GM23338 (cell line): Measurements from ENCODE around the gene OR2M5. TPM values are rescaled to one million over a fixed set of nuclear protein-coding genes. Genes with fewer than 3 reads are reported as not detected.

ENCODE experiments used
- ATAC-seq: fragments of 200-7000 bp; cut with Tn5 transposase; 3 replicates; pipeline ENCODE4 v1.9.1; 2020
- DNase-seq: peaks from one replicate; pipeline ENCODE4 v3.0.0-alpha.2; 2015; ENCODE audit warnings: low spot score
- H2AFZ ChIP-seq: fragments of 200-600 bp; sonication (generic); 2 replicates; pipeline ENCODE4 v1.8.0; 2016; ENCODE audit warnings: antibody characterized with exemption, mild to moderate bottlenecking, moderate library complexity
- H3F3A ChIP-seq: fragments of 200-600 bp; sonication (generic); replicated peaks from 2 replicates; pipeline ENCODE4 v1.8.0; 2017; ENCODE audit warnings: antibody characterized with exemption, mixed run types, low read depth
- H3K27ac ChIP-seq: fragments of 200-600 bp; sonication (generic); 2 replicates; pipeline ENCODE4 v1.6.1; 2016; ENCODE audit warnings: low read depth
- H3K27me3 ChIP-seq: fragments of 200-600 bp; sonication (generic); 2 replicates; pipeline ENCODE4 v1.8.0; 2016; ENCODE audit warnings: mild to moderate bottlenecking, mixed run types, moderate library complexity; ENCODE audit not compliant: insufficient read depth
- H3K36me3 ChIP-seq: fragments of 200-600 bp; sonication (generic); 2 replicates; pipeline ENCODE4 v1.8.0; 2016; ENCODE audit warnings: mild to moderate bottlenecking; ENCODE audit not compliant: insufficient read depth
- H3K4me1 ChIP-seq: fragments of 200-600 bp; sonication (generic); 2 replicates; pipeline ENCODE4 v1.8.0; 2016; ENCODE audit warnings: mild to moderate bottlenecking, moderate library complexity; ENCODE audit not compliant: insufficient read depth
- H3K4me2 ChIP-seq: fragments of 200-600 bp; sonication (generic); 2 replicates; pipeline ENCODE4 v1.7.1; 2017; ENCODE audit warnings: mixed run types
- H3K4me3 ChIP-seq: fragments of 200-600 bp; sonication (generic); 2 replicates; pipeline ENCODE4 v1.6.1; 2016; ENCODE audit warnings: mixed run types
- H3K79me2 ChIP-seq: fragments of 200-600 bp; sonication (generic); replicated peaks from 2 replicates; pipeline ENCODE4 v1.8.0; 2017; ENCODE audit warnings: mild to moderate bottlenecking; ENCODE audit not compliant: insufficient read depth
- H3K9me2 ChIP-seq: fragments of 200-600 bp; sonication (generic); 2 replicates; pipeline ENCODE4 v1.8.0; 2017; ENCODE audit not compliant: insufficient read depth
- H4K20me1 ChIP-seq: fragments of 200-600 bp; sonication (generic); replicated peaks from 2 replicates; pipeline ENCODE4 v1.8.0; 2017; ENCODE audit warnings: mild to moderate bottlenecking; ENCODE audit not compliant: insufficient read depth
- H3K27ac Mint-ChIP-seq: 2 replicates; pipeline ENCODE4 v1.8.0; 2020; ENCODE audit warnings: inconsistent platforms, mild to moderate bottlenecking, moderate library complexity, mixed read lengths
- H3K27me3 Mint-ChIP-seq: 3 replicates; pipeline ENCODE4 v1.8.0; 2022; ENCODE audit warnings: low read depth, mild to moderate bottlenecking, moderate library complexity, mixed read lengths, inconsistent platforms; ENCODE audit not compliant: insufficient read depth, poor library complexity
- H3K36me3 Mint-ChIP-seq: 3 replicates; pipeline ENCODE4 v1.8.0; 2021; ENCODE audit warnings: low read depth, mild to moderate bottlenecking, inconsistent platforms, moderate library complexity, mixed read lengths
- H3K4me1 Mint-ChIP-seq: 3 replicates; pipeline ENCODE4 v1.8.0; 2020; ENCODE audit warnings: mild to moderate bottlenecking, inconsistent platforms, mixed read lengths
- H3K4me3 Mint-ChIP-seq: 3 replicates; pipeline ENCODE4 v1.8.0; 2021; ENCODE audit warnings: moderate library complexity, mild to moderate bottlenecking, inconsistent platforms, mixed read lengths
- H3K9me3 Mint-ChIP-seq: 3 replicates; pipeline ENCODE4 v1.8.0; 2020; ENCODE audit warnings: moderate library complexity, mild to moderate bottlenecking, inconsistent platforms, mixed read lengths
- CREB1 ChIP-seq: fragments of 250-450 bp; sonication (Bioruptor Pico); IDR thresholded peaks from 2 replicates; pipeline ENCODE4 v1.5.0; 2020; ENCODE audit warnings: low read depth, mild to moderate bottlenecking, moderate library complexity
- EZH2 ChIP-seq: fragments of 200-600 bp; sonication (generic); IDR thresholded peaks from one replicate; pipeline ENCODE4 v1.8.0; 2017; ENCODE audit warnings: antibody characterized with exemption, mild to moderate bottlenecking, low read depth; ENCODE audit not compliant: unreplicated experiment
- EZH2phosphoT487 ChIP-seq: fragments of 200-600 bp; sonication (generic); IDR thresholded peaks from one replicate; pipeline ENCODE4 v1.8.1; 2018; ENCODE audit warnings: antibody characterized with exemption; ENCODE audit not compliant: unreplicated experiment
- JUNB ChIP-seq: IDR thresholded peaks from one replicate; pipeline ENCODE4 v1.6.1; 2016; ENCODE audit warnings: antibody characterized with exemption; ENCODE audit not compliant: unreplicated experiment
- NANOG ChIP-seq: IDR thresholded peaks from 2 replicates; pipeline ENCODE4 v1.6.1; 2016; ENCODE audit warnings: antibody characterized with exemption, borderline replicate concordance
- POLR2AphosphoS5 ChIP-seq: IDR thresholded peaks from 2 replicates; pipeline ENCODE4 v1.6.1; 2016; ENCODE audit warnings: antibody characterized with exemption, low read depth
- STAT1 ChIP-seq: IDR thresholded peaks from one replicate; pipeline ENCODE4 v1.6.1; 2016; ENCODE audit warnings: antibody characterized with exemption; ENCODE audit not compliant: unreplicated experiment
- ZNF114 ChIP-seq: fragments of 250-450 bp; sonication (Bioruptor Pico); IDR thresholded peaks from 2 replicates; pipeline ENCODE4 v1.5.0; 2020; ENCODE audit warnings: mild to moderate bottlenecking, moderate library complexity
- ZNF331 ChIP-seq: fragments of 250-450 bp; sonication (Bioruptor Pico); IDR thresholded peaks from 2 replicates; pipeline ENCODE4 v1.5.0; 2020; ENCODE audit warnings: low read depth, mild to moderate bottlenecking, moderate library complexity
- polyA plus RNA-seq: library from polyadenylated mRNA; unstranded; fragments of >200 nt; fragmentation: Nextera tagmentation; extraction: Ambion mirVana; gene quantifications from 2 replicates; pipeline ENCODE4 v1.2.1, GENCODE V29; 2016
- total RNA-seq: library from RNA; depleted of rRNA; stranded (reverse); fragments of >200 nt; shearing (Covaris generic); gene quantifications from 2 replicates; pipeline ENCODE4 v1.2.3, GENCODE V29; 2014
- TF ChIP-seq, protein P1 (sequence below): IDR thresholded peaks from 2 replicates; pipeline ENCODE4 v1.6.1; 2016; ENCODE audit warnings: antibody characterized with exemption
- TF ChIP-seq, protein P2 (sequence below), 2 experiments: fragments of 200-600 bp in 1 of 2; sonication (generic) in 1 of 2; conservative IDR thresholded peaks; 2 replicates each; pipeline versions ENCODE4 v1.5.1 to v1.6.1; 2016 to 2017; ENCODE audit warnings: antibody characterized with exemption in 2 of 2, low read depth in 2 of 2, mild to moderate bottlenecking in 2 of 2, moderate library complexity in 1 of 2
- TF ChIP-seq, protein P3 (sequence below): fragments of 250-450 bp; sonication (Bioruptor Pico); IDR thresholded peaks from 2 replicates; pipeline ENCODE4 v1.5.0; 2020; ENCODE audit warnings: mild to moderate bottlenecking, moderate library complexity
- TF ChIP-seq, protein P4 (sequence below): IDR thresholded peaks from one replicate; pipeline ENCODE4 v1.6.1; 2018; ENCODE audit warnings: antibody characterized with exemption; ENCODE audit not compliant: unreplicated experiment

The OR2M5 gene
- total and polyA plus RNA-seq, 2 experiments from 2014 or later, result not detected

DNA sequence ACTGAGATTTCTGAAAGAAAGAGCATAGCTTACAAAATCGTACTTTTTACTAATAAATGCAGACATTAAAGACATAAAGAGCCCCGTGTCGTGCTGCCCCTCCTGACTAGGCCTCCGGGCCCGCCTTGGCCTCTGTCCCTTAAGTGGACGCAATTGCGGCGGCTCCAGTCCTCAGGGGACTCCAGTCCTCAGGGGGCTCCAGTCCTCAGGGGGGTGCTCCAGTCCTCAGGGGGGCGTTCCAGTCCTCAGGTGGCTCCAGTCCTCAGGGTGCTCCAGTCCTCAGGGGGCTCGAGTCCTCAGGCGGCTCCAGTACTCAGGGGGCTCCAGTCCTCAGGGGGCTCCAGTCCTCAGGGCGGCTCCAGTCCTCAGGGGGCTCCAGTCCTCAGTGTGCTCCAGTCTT is 19.1 kb downstream of the OR2M5 start:
- no peaks in the 10 kb centered on the region for H3K4me1 Mint-ChIP-seq
- no peaks in the 10 kb centered on the region for H3K4me1 ChIP-seq
- no peak overlapping the region for H3K4me3 ChIP-seq
- no peak overlapping the region for H3K4me2 ChIP-seq
- H3K36me3 Mint-ChIP-seq, result peaks cover 16% of the 10 kb centered on the region
- H3K36me3 ChIP-seq, result peaks cover 7% of the 10 kb centered on the region; the same call in 1 of the 2 replicates
- ATAC-seq, result no peak
- H3K79me2 ChIP-seq, result no peaks in the 10 kb centered on the region
- H4K20me1 ChIP-seq, result no peaks in the 10 kb centered on the region
- no peaks in the 10 kb centered on the region for H3K27me3 Mint-ChIP-seq
- H3K27ac ChIP-seq, result no peak overlapping the region
- peaks cover 53% of the 10 kb centered on the region for H3K9me3 Mint-ChIP-seq
- no peak overlapping the region for H3K27ac Mint-ChIP-seq
- no peak overlapping the region for H2AFZ ChIP-seq
- no peak for DNase-seq
- H3K27me3 ChIP-seq, result no peaks in the 10 kb centered on the region
- H3F3A ChIP-seq, result no peaks in the 10 kb centered on the region
- TF ChIP-seq, protein P1, sequence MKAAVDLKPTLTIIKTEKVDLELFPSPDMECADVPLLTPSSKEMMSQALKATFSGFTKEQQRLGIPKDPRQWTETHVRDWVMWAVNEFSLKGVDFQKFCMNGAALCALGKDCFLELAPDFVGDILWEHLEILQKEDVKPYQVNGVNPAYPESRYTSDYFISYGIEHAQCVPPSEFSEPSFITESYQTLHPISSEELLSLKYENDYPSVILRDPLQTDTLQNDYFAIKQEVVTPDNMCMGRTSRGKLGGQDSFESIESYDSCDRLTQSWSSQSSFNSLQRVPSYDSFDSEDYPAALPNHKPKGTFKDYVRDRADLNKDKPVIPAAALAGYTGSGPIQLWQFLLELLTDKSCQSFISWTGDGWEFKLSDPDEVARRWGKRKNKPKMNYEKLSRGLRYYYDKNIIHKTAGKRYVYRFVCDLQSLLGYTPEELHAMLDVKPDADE, result no peak
- TF ChIP-seq ZNF114 (CRISPR knock-in tag) (no peak), EZH2 (no peak), CREB1 (CRISPR knock-in tag) (no peak), EZH2phosphoT487 (no peak), ZNF331 (CRISPR knock-in tag) (no peak), STAT1 (no peak), POLR2AphosphoS5 (no peak), NANOG (no peak), JUNB (no peak)
- TF ChIP-seq, protein P2, sequence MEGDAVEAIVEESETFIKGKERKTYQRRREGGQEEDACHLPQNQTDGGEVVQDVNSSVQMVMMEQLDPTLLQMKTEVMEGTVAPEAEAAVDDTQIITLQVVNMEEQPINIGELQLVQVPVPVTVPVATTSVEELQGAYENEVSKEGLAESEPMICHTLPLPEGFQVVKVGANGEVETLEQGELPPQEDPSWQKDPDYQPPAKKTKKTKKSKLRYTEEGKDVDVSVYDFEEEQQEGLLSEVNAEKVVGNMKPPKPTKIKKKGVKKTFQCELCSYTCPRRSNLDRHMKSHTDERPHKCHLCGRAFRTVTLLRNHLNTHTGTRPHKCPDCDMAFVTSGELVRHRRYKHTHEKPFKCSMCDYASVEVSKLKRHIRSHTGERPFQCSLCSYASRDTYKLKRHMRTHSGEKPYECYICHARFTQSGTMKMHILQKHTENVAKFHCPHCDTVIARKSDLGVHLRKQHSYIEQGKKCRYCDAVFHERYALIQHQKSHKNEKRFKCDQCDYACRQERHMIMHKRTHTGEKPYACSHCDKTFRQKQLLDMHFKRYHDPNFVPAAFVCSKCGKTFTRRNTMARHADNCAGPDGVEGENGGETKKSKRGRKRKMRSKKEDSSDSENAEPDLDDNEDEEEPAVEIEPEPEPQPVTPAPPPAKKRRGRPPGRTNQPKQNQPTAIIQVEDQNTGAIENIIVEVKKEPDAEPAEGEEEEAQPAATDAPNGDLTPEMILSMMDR (conservative IDR thresholded peaks at IDR 0.05; ENCODE audit: low read depth in 2 of 2), result no peak
- TF ChIP-seq, protein P3, sequence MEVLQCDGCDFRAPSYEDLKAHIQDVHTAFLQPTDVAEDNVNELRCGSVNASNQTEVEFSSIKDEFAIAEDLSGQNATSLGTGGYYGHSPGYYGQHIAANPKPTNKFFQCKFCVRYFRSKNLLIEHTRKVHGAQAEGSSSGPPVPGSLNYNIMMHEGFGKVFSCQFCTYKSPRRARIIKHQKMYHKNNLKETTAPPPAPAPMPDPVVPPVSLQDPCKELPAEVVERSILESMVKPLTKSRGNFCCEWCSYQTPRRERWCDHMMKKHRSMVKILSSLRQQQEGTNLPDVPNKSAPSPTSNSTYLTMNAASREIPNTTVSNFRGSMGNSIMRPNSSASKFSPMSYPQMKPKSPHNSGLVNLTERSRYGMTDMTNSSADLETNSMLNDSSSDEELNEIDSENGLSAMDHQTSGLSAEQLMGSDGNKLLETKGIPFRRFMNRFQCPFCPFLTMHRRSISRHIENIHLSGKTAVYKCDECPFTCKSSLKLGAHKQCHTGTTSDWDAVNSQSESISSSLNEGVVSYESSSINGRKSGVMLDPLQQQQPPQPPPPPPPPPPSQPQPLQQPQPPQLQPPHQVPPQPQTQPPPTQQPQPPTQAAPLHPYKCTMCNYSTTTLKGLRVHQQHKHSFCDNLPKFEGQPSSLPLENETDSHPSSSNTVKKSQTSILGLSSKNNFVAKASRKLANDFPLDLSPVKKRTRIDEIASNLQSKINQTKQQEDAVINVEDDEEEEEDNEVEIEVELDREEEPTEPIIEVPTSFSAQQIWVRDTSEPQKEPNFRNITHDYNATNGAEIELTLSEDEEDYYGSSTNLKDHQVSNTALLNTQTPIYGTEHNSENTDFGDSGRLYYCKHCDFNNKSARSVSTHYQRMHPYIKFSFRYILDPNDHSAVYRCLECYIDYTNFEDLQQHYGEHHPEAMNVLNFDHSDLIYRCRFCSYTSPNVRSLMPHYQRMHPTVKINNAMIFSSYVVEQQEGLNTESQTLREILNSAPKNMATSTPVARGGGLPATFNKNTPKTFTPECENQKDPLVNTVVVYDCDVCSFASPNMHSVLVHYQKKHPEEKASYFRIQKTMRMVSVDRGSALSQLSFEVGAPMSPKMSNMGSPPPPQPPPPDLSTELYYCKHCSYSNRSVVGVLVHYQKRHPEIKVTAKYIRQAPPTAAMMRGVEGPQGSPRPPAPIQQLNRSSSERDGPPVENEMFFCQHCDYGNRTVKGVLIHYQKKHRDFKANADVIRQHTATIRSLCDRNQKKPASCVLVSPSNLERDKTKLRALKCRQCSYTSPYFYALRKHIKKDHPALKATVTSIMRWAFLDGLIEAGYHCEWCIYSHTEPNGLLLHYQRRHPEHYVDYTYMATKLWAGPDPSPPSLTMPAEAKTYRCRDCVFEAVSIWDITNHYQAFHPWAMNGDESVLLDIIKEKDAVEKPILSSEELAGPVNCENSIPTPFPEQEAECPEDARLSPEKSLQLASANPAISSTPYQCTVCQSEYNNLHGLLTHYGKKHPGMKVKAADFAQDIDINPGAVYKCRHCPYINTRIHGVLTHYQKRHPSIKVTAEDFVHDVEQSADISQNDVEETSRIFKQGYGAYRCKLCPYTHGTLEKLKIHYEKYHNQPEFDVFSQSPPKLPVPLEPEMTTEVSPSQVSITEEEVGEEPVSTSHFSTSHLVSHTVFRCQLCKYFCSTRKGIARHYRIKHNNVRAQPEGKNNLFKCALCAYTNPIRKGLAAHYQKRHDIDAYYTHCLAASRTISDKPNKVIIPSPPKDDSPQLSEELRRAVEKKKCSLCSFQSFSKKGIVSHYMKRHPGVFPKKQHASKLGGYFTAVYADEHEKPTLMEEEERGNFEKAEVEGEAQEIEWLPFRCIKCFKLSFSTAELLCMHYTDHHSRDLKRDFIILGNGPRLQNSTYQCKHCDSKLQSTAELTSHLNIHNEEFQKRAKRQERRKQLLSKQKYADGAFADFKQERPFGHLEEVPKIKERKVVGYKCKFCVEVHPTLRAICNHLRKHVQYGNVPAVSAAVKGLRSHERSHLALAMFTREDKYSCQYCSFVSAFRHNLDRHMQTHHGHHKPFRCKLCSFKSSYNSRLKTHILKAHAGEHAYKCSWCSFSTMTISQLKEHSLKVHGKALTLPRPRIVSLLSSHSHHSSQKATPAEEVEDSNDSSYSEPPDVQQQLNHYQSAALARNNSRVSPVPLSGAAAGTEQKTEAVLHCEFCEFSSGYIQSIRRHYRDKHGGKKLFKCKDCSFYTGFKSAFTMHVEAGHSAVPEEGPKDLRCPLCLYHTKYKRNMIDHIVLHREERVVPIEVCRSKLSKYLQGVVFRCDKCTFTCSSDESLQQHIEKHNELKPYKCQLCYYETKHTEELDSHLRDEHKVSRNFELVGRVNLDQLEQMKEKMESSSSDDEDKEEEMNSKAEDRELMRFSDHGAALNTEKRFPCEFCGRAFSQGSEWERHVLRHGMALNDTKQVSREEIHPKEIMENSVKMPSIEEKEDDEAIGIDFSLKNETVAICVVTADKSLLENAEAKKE (CRISPR knock-in tag), result no peak
- TF ChIP-seq, protein P4, sequence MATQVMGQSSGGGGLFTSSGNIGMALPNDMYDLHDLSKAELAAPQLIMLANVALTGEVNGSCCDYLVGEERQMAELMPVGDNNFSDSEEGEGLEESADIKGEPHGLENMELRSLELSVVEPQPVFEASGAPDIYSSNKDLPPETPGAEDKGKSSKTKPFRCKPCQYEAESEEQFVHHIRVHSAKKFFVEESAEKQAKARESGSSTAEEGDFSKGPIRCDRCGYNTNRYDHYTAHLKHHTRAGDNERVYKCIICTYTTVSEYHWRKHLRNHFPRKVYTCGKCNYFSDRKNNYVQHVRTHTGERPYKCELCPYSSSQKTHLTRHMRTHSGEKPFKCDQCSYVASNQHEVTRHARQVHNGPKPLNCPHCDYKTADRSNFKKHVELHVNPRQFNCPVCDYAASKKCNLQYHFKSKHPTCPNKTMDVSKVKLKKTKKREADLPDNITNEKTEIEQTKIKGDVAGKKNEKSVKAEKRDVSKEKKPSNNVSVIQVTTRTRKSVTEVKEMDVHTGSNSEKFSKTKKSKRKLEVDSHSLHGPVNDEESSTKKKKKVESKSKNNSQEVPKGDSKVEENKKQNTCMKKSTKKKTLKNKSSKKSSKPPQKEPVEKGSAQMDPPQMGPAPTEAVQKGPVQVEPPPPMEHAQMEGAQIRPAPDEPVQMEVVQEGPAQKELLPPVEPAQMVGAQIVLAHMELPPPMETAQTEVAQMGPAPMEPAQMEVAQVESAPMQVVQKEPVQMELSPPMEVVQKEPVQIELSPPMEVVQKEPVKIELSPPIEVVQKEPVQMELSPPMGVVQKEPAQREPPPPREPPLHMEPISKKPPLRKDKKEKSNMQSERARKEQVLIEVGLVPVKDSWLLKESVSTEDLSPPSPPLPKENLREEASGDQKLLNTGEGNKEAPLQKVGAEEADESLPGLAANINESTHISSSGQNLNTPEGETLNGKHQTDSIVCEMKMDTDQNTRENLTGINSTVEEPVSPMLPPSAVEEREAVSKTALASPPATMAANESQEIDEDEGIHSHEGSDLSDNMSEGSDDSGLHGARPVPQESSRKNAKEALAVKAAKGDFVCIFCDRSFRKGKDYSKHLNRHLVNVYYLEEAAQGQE, result no peak
- H3K9me2 ChIP-seq, result no peaks in the 10 kb centered on the region
- no peak overlapping the region for H3K4me3 Mint-ChIP-seq
